HFF-Myc (cell line): ENCODE data around the gene YAF2.
A peak's percentile ranks its signal among the peaks of the same experiment; 100 is the strongest.

Experiments used
- DNase-seq: peaks from one replicate; pipeline ENCODE4 v3.0.0-alpha.2; 2011; ENCODE audit warnings: low read depth; ENCODE audit errors: extremely low read depth
- H3K4me3 ChIP-seq: replicated peaks from 2 replicates; pipeline ENCODE4 v1.5.1; 2011; ENCODE audit warnings: low read depth, mild to moderate bottlenecking, control low read depth, low read length
- TF ChIP-seq, protein P1 (sequence below): IDR thresholded peaks from 2 replicates; pipeline ENCODE4 v1.5.1; 2012; ENCODE audit warnings: mild to moderate bottlenecking, low read depth, low read length, control low read depth; ENCODE audit errors: missing control alignments

The YAF2 gene

DNA sequence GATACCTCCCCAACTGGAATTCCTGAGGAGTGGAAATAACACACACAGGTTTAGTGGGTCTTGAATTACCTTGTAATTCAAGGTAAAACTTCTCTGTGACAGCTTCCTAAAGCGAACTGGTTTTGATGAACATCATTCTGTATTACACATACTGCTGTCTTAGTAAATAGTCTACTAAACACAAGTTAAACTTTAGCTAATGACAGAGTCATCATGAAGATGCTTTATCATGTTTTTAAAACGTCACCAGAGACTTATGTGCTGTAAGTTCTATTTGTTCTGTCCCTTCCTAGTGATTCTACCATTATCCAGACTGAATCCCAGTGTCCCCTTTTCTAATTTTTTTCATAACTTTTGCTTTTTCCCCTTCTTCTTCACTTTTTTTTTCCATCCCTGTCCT is 81.8 kb downstream of the YAF2 start:
- TF ChIP-seq, protein P1, sequence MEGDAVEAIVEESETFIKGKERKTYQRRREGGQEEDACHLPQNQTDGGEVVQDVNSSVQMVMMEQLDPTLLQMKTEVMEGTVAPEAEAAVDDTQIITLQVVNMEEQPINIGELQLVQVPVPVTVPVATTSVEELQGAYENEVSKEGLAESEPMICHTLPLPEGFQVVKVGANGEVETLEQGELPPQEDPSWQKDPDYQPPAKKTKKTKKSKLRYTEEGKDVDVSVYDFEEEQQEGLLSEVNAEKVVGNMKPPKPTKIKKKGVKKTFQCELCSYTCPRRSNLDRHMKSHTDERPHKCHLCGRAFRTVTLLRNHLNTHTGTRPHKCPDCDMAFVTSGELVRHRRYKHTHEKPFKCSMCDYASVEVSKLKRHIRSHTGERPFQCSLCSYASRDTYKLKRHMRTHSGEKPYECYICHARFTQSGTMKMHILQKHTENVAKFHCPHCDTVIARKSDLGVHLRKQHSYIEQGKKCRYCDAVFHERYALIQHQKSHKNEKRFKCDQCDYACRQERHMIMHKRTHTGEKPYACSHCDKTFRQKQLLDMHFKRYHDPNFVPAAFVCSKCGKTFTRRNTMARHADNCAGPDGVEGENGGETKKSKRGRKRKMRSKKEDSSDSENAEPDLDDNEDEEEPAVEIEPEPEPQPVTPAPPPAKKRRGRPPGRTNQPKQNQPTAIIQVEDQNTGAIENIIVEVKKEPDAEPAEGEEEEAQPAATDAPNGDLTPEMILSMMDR, result no peak
- DNase-seq, result no peak
- no peak overlapping the region for H3K4me3 ChIP-seq

GRCh38 chr12:42145552-42146215 is 92.4 kb downstream of the YAF2 start:
- H3K4me3 ChIP-seq, result peak overlapping the region; percentile 71
- no peak for DNase-seq
- TF ChIP-seq, protein P1, result no peak

DNA sequence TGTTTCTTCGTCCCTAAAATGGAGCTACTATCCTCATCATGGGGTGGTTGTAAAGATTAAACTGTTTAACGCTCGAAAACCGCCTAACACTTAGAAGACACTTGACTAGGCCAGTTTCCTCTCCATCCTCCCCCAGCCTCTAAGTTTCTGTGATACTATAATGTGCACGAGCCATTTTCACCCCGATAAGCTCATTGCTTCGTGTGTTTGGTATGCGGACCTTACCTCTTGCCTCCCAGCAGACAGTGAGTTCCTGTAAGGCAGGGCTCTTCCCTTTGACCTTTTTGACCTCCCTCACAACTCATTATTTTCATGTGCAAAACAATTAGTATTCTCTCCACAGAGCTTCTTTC is 92.9 kb downstream of the YAF2 start:
- DNase-seq, result no peak
- TF ChIP-seq, protein P1, result no peak
- peak overlapping the region; percentile 71 for H3K4me3 ChIP-seq

DNA sequence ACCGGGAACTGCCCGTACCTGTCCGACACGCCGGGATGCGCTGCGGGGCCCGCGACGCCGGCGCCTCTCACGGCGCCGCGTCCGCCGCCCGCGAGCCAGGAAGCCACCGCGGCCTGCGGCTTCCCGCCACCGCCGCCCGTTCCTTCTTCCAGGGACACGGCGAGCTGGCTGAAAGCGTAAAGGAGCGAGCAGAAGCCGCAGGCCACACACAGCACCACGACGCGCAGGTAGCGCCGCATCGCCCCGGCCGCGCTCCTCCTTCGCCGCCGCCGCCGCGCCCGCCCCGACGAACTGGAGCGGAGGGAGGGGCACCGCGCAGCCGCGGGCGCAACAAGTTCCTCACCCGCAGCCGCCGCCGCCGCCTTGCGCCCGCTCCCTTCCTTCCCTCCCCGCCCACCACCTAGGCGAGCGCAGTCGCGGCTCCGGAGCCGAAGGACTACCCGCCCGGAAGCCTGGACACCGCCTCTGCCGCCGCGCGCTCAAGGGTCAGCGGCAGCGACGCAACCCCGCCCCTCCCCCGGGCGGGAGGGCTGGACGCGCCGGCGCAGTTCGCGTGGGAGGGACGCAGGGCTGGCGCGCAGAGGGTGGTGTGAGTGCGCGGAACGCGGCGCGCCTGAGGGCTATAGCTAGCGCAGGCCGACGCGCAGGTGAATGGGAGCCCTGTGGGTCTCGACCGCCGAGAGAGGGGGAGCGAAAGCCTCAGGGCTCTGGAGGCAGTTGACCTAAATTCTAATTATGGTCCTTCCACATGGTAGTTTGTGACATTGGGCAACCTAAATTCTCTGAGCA is 93.4 kb downstream of the YAF2 start, which contains the start of gene GXYLT1:
Gene GXYLT1, minus strand, starts transcription at position 467 of the 789 bp plus-strand sequence. Its CDS starts 228 bp downstream, at position 239.
- peak within 1 kb of the TSS; percentile 71 for H3K4me3 ChIP-seq
- TF ChIP-seq, protein P1, result no peak
- DNase-seq, result peak; percentile 56

GRCh38 chr12:42144158-42144407 is 94.0 kb downstream of the YAF2 start:
- DNase-seq, result no peak
- H3K4me3 ChIP-seq, result peak overlapping the region; percentile 71
- TF ChIP-seq, protein P1, result no peak

- DNase-seq, result no peak
- TF ChIP-seq, protein P1, result no peak
- peak overlapping the region; percentile 71 for H3K4me3 ChIP-seq
These were observed 94.4 kb downstream of the YAF2 start for GRCh38 chr12:42143452-42144157.
